GM19193 (cell line): ENCODE data around the gene NOX4.

Experiments used
- POLR2A ChIP-seq: IDR thresholded peaks from 4 replicates; pipeline ENCODE4 v1.6.1; 2011; ENCODE audit not compliant: insufficient read depth, insufficient read length; ENCODE audit errors: extremely low read depth

Gene NOX4

GRCh38 chr11:89489930-89490329 is 1.2 kb downstream of the NOX4 start:
- TF ChIP-seq POLR2A: no peak

- TF ChIP-seq POLR2A: no peak
Observed at GRCh38 chr11:89487016-89487415, 4.2 kb downstream of the NOX4 start.

- TF ChIP-seq POLR2A: no peak
Observed at GRCh38 chr11:89484896-89485295, 6.3 kb downstream of the NOX4 start.

- no peak for TF ChIP-seq POLR2A
Observed at GRCh38 chr11:89477175-89477574, 14.0 kb downstream of the NOX4 start.

GRCh38 chr11:89463266-89463780 is 27.9 kb downstream of the NOX4 start:
- TF ChIP-seq POLR2A: no peak

- no peak for TF ChIP-seq POLR2A
Observed at GRCh38 chr11:89458716-89459115, 32.5 kb downstream of the NOX4 start.

GRCh38 chr11:89457190-89457589 is 34.0 kb downstream of the NOX4 start:
- TF ChIP-seq POLR2A: no peak

GRCh38 chr11:89456681-89457080 is 34.5 kb downstream of the NOX4 start:
- TF ChIP-seq POLR2A: no peak

- no peak for TF ChIP-seq POLR2A
Observed at GRCh38 chr11:89452780-89453179, 38.4 kb downstream of the NOX4 start.

- TF ChIP-seq POLR2A: no peak
Observed at GRCh38 chr11:89447845-89448244, 43.3 kb downstream of the NOX4 start.

GRCh38 chr11:89443361-89444322 is 47.5 kb downstream of the NOX4 start:
- no peak for TF ChIP-seq POLR2A

- TF ChIP-seq POLR2A: no peak
Observed at GRCh38 chr11:89442801-89443200, 48.4 kb downstream of the NOX4 start.

- TF ChIP-seq POLR2A: no peak
Observed at GRCh38 chr11:89441606-89442005, 49.6 kb downstream of the NOX4 start.

- TF ChIP-seq POLR2A: no peak
Observed at GRCh38 chr11:89437317-89437716, 53.9 kb downstream of the NOX4 start.

GRCh38 chr11:89436071-89436470 is 55.1 kb downstream of the NOX4 start:
- TF ChIP-seq POLR2A: no peak

- no peak for TF ChIP-seq POLR2A
Observed at GRCh38 chr11:89433278-89433677, 57.9 kb downstream of the NOX4 start.

GRCh38 chr11:89421718-89422117 is 69.5 kb downstream of the NOX4 start:
- TF ChIP-seq POLR2A: no peak

GRCh38 chr11:89420981-89421380 is 70.2 kb downstream of the NOX4 start:
- no peak for TF ChIP-seq POLR2A
